GM18505 (cell line): ENCODE data around the gene DNAI7.

Experiments
- ATAC-seq: cut with Tn5 transposase; IDR thresholded peaks from one replicate; pipeline ENCODE4 v1.9.1; 2021; ENCODE audit not compliant: unreplicated experiment
- POLR2A ChIP-seq: IDR thresholded peaks from 4 replicates; pipeline ENCODE4 v1.6.1; 2011; ENCODE audit warnings: borderline replicate concordance; ENCODE audit not compliant: insufficient read depth, insufficient read length; ENCODE audit errors: extremely low read depth

Gene DNAI7

GRCh38 chr12:25195056-25195971 lies at the start of gene DNAI7, which contains the start of gene ETFRF1:
Gene DNAI7 (minus strand): TSS chr12:25195160. CDS start chr12:25195078, 82 bp downstream.
Gene ETFRF1 (plus strand): TSS chr12:25195237. CDS start chr12:25203957, 8,720 bp downstream.
- TF ChIP-seq POLR2A = peak; percentile 86
- peak; percentile 97 for ATAC-seq

GRCh38 chr12:25243680-25243990 lies 48.7 kb upstream of the DNAI7 start:
- TF ChIP-seq POLR2A = no peak
- no peak for ATAC-seq

GRCh38 chr12:25242981-25243679 lies 48.2 kb upstream of the DNAI7 start:
- no peak for ATAC-seq
- TF ChIP-seq POLR2A = no peak

GRCh38 chr12:25241167-25242020 lies 46.4 kb upstream of the DNAI7 start:
- no peak for ATAC-seq
- TF ChIP-seq POLR2A = no peak

- ATAC-seq = no peak
- TF ChIP-seq POLR2A = no peak
Measured at GRCh38 chr12:25236626-25237025, 41.7 kb upstream of the DNAI7 start.

GRCh38 chr12:25236190-25236589 lies 41.2 kb upstream of the DNAI7 start:
- no peak for ATAC-seq
- TF ChIP-seq POLR2A = no peak

- no peak for TF ChIP-seq POLR2A
- no peak for ATAC-seq
Measured at GRCh38 chr12:25213338-25213737, 18.4 kb upstream of the DNAI7 start.

- TF ChIP-seq POLR2A = no peak
- no peak for ATAC-seq
Measured at GRCh38 chr12:25208554-25208953, 13.6 kb upstream of the DNAI7 start.

GRCh38 chr12:25207846-25208245 lies 12.9 kb upstream of the DNAI7 start:
- TF ChIP-seq POLR2A = no peak
- ATAC-seq = no peak

GRCh38 chr12:25207411-25207810 lies 12.5 kb upstream of the DNAI7 start:
- no peak for ATAC-seq
- no peak for TF ChIP-seq POLR2A

- ATAC-seq = no peak
Measured at GRCh38 chr12:25202137-25202536, 7.2 kb upstream of the DNAI7 start.

GRCh38 chr12:25200703-25201102 lies 5.7 kb upstream of the DNAI7 start:
- TF ChIP-seq POLR2A = no peak
- ATAC-seq = no peak

More at GRCh38 chr12:25202137-25202536, 7.2 kb upstream of the DNAI7 start:
- no peak for TF ChIP-seq POLR2A

GRCh38 chr12:25197608-25198007 lies 2.6 kb upstream of the DNAI7 start:
- ATAC-seq = no peak
- no peak for TF ChIP-seq POLR2A

- no peak for ATAC-seq
- TF ChIP-seq POLR2A = no peak
Measured at GRCh38 chr12:25194722-25195055, 271 bp downstream of the DNAI7 start.

GRCh38 chr12:25194214-25194613 lies 746 bp downstream of the DNAI7 start:
- TF ChIP-seq POLR2A = no peak
- ATAC-seq = no peak
